Embryonic facial prominence (tissue), 1 donor: ENCODE data around the gene EIF2A.
"Not testable (repeated sequence)": the region's sequence is repeated elsewhere in the genome, so short reads cannot be mapped to it uniquely, and the experiment has no call there.

ENCODE experiments used
- DNase-seq: peaks from one replicate; pipeline ENCODE4 v3.0.0-alpha.2; 2016; ENCODE audit errors: extremely low spot score

The EIF2A gene

GRCh38 chr3:150546226-150547044, at the start of gene EIF2A, which contains the start of gene SERP1:
EIF2A (plus strand) TSS chr3:150546787; CDS start chr3:150546803, 16 bp downstream.
SERP1 (minus strand) TSS chr3:150546496; CDS start chr3:150546135, 361 bp downstream.
- DNase-seq: peak; percentile 97

GRCh38 chr3:150497956-150498355, 48.6 kb upstream of the EIF2A start:
- no peak for DNase-seq

GRCh38 chr3:150500960-150501359, 45.6 kb upstream of the EIF2A start:
- not testable (repeated sequence) for DNase-seq

DNA sequence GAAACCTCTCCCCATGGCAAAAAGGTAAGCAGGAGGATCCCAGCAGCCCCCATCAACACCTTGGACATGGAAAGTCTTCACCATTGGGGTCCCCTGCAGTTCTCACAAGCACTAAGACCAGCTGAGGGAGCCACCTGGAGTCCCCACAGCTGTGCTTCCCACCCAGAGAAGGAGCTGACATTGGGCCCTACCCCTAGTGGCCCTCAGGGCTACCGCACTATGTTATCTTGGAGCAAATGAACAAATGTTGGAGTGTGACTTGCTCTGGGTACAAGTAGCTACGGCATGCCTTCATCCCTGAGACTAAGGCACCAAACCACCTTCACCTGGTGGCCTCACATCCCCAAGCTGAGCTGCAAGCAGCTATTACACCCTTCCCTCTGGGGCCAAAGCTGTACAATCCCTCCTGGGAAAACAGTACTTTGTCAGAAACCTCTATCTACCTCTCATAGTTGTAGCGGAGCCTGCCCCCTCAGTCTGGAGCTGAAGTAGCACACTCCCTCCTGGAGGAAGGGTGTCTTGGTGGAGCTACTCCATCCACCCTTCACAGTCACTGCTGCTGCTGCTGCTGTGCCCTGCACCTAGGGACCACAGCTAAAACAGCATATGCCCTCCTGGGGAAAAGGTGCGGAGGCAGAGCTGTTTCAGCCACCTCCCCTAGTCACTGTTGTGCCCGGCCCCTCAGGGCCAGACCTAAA, 43.0 kb upstream of the EIF2A start:
- DNase-seq: no peak

- DNase-seq: no peak
Observed at GRCh38 chr3:150504483-150504882, 42.1 kb upstream of the EIF2A start.

- no peak for DNase-seq
Observed at GRCh38 chr3:150508401-150508800, 38.2 kb upstream of the EIF2A start.

DNA sequence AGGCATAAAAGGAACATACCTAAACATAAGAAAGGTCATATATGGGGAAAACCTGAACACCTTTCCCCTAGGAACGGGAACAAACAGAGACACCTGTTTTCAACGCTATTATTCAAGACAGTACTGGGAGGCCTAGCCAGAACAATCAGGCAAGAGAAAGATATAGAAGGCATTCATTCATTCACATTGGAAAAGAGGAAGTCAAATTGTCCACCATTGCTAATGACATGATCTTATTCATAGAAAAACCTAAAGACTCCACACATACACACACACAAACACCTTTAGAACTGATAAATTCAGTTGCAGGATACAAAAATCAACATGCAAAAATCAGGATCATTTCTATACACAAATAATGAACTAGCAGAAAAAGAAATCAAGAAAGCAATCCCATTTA, 36.8 kb upstream of the EIF2A start:
- DNase-seq: no peak

- no peak for DNase-seq
Observed at GRCh38 chr3:150511122-150511821, 35.3 kb upstream of the EIF2A start.

GRCh38 chr3:150515210-150515609, 31.4 kb upstream of the EIF2A start:
- DNase-seq: no peak

GRCh38 chr3:150519026-150519425, 27.6 kb upstream of the EIF2A start:
- no peak for DNase-seq

DNA sequence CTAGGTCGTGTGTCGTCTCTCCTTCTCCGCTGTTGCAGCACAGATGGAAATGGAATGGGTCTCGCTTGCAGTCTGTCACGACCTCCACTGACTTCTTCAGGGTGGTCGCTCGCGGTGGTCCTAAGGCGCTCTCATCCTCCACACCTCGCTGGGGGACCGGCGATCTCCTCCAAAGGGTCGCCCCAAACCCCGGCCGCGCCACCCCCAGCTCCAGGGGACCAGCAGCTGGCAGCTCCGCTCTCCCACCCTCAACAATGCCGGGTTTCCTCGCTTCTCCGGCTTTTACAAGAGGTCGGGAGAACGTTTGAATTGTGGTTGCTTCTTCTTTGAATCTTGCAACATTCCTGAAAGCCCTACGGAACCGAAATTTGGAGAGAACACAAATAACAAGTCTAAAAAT, 26.2 kb upstream of the EIF2A start:
- no peak for DNase-seq

DNA sequence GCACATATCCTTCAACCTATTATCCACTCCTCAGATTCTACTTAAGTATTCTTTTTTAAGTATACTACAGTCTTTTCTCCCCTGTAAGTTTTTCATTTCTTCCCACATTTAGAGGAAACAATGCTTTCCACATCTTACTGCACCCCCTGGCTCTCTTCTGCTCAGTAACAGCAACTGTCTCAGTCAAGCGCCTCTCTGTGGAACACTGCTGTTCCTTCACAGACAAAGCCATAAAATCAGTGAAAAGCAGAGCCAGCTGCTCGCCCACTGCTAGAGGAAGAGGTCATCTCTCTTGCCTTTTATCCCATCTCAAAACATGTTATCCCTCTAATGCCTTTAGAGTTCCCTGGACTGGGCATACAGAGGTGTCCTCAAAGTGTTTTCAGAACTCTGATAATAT, 25.1 kb upstream of the EIF2A start:
- DNase-seq: no peak

DNA sequence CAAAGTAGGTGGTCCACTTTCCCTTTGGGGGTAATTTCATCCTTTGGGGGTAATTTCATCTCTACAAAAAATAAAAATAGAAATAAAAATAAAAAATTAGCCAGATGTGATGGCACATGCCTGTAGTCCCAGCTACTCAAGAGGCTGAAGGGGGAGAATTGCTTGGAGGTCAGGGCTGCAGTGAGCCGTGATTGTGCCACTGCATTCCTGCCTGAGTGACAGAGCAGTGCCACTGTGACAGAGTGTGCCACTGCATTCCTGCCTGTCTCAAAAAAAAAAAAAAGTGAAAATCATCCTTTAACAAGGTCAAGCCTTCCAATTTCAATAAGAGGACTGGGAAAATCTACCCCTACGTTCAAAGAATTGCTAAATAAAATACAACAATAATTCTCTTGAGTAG, 23.0 kb upstream of the EIF2A start:
- DNase-seq: no peak

GRCh38 chr3:150527464-150528255, 18.9 kb upstream of the EIF2A start:
- DNase-seq: no peak

GRCh38 chr3:150528354-150528797, 18.2 kb upstream of the EIF2A start:
- DNase-seq: no peak

- no peak for DNase-seq
Observed at GRCh38 chr3:150531775-150532174, 14.8 kb upstream of the EIF2A start.

- DNase-seq: no peak
Observed at GRCh38 chr3:150535204-150535603, 11.4 kb upstream of the EIF2A start.

- no peak for DNase-seq
Observed at GRCh38 chr3:150538324-150539208, 8.0 kb upstream of the EIF2A start.

GRCh38 chr3:150540297-150540696, 6.3 kb upstream of the EIF2A start:
- no peak for DNase-seq

DNA sequence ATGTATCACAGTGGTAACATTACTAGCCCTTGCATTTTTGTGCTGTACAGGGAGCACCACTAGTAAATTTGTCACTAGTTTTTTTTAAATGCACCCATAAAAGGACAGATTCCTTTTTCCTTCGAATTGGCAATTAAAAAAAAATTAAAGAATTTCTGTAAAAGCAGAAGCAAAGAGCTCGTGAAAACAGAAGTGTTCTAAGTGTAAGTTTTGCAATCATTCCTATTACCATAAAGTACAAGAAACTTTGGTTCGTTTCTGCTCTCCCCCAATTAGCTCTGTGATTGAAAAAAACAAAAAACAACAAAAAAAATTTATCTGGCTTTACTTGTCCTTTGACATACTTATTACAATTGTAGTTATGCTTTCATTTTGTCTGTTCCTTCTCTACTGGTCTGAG, 5.6 kb upstream of the EIF2A start:
- no peak for DNase-seq

GRCh38 chr3:150543128-150543527, 3.5 kb upstream of the EIF2A start:
- DNase-seq: no peak
